Measurements from ENCODE around the gene MARVELD1. TPM values are rescaled to one million over a fixed set of nuclear protein-coding genes. Genes with fewer than 3 reads are reported as not detected.

The MARVELD1 gene
- total RNA-seq, 1 donor from 2014 or later, result 24.8 TPM

- DNase-seq, result no peak
Measured at GRCh38 chr10:97723001-97723400, 9.5 kb downstream of the MARVELD1 start.

GRCh38 chr10:97724341-97724941, 10.9 kb downstream of the MARVELD1 start:
- no peak for DNase-seq

DNA sequence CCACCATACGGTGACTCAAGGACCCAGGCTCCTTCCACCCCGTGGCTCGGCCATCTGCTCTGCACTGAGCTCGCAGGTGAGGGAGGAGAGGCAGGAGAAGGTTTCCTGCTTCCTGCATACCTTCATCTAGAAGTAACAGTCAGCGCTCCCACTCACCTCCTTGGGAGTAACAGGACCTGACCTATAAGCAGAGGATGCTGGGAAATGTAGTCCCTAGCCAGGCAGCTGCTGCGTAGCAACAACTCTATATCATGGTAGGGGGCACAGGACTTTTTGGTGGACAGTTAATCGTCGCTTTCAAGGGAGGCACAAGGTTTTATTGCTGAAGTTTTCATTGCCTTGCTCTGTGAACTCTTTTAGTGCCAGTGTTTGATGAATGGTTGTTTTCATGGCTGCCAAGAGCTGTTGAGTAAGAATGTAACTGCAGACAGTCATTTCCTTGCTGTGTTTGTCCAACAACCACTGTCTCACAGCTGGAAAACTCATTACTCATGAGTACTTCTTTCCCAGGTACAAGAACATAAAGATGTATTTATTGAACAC, 13.2 kb downstream of the MARVELD1 start:
- peak; percentile 63 for DNase-seq

DNA sequence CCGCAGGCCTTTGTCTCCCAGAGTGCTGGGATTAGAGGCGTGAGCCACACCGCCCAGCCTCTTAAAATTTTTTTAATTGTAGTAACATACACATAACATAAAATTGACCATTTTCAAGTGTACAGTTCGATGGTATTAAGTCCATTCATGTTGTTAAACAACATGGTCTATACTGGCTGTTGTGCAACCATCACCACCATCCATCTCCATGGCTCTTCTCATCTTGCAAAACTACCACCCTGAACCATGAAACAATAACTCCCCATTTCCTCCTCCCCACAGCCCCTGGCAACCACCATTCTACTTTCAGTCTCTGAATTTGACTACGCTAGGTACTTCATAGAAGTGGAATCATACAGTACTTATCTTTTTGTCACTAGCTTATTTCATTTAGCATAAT, 15.5 kb downstream of the MARVELD1 start:
- no peak for DNase-seq

DNA sequence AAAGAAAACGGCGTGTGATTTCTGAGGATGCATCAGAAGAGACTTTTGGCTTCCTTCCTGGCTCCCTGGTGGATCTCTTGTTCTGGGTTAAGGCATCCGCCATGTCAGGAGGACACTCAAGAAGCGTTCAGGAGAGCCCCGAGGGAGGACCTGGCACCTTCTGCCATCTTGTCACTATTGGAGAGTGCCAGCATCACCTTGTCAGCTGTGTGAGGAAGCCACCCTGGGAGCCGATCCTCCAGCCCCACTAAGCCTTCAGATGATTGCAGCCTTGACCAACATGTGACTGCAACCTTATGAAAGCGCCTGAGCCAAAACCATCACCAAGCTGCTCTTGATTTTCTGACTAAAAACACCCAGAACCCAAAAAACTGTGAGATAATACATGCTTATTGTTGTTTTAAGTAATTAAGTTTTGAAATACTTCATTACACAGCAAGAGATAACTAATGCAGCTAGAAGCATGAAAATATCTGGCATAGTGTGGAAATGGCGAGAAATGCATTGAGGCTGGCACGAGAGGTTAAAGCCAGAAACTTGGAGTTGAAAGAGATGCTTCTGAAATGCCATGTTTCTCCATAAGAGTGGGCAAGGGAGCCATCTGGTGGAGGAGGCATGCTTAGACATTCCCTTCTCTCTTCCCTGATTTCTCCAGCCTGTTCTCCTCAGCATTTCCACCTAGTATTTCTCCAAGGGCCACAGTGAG, 18.0 kb downstream of the MARVELD1 start:
- peak; percentile 93 for DNase-seq

DNA sequence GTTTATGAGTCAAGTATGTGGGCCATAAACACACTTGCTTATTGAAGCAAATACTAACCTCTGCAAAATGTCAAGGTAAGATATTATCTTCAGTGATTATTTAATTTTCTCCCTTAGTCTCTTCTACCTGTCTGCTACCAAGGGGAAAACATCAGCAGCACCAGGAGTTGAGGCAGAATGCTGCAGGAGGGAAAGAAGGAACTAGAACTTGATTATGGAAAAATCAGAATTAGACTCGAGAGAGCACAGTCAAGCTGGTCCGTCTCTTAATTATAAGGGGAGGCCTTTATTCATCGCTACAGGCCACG, 18.5 kb downstream of the MARVELD1 start:
- no peak for DNase-seq

DNA sequence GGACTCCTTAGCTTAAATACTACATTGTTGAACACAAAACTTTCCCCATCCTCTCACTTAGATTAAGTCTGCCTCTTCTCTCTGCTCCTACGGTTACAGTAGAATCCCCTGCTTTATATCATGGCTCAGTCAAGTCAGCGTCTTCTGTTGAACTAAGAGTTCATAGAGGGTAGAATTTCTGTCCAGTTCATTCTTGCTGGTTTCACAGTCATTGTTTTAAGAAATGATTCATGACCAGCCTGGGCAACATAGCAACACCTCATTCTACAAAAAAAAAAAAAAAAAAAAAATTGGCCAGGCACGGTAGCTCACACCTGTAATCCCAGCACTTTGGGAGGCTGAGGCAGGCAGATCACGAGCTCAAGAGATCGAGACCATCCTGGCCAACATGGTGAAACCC, 19.7 kb downstream of the MARVELD1 start:
- no peak for DNase-seq

DNA sequence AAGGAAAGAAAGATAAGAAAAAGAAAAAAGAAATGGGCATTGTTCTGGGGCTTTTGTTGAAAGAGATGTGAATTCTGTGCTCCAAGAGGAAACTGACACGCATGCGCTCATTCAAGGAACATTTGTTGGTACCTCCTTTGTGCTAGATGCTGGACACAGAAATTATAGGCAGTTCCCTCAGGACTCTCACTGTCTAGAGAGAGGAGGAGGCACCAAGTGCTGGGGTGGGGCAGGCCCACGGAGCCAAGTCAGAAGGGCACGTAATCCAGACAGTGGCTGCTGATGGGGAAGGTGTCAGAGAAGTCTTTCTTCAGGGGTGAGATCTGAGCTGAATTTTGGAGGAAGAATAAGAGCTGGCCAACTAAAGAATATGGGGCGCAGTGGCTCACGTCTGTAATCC, 20.5 kb downstream of the MARVELD1 start:
- DNase-seq, result no peak

DNA sequence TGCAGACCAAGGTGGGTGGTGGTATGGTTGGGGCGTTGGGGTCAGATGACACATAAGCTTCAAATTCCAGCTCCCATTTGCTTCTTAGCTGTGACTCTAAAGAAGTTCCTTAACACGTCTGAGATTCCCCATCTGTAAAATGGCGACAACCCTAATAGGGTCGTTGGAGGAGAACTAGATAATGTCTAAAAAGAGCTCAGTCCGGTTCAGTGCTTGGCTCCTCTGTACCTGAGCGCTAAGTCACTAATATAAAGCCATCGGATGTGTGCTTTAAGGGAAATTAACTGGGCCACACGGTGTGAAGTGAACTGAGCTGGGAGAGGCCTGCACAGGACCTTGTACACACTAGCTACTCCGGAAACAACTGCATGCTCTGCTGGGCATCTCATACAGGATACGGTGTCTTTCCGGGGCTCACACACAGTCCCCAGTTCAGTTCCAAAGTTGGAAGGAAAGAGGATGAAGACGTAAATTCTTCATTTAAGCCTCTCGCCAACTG, 22.9 kb downstream of the MARVELD1 start:
- no peak for DNase-seq

DNA sequence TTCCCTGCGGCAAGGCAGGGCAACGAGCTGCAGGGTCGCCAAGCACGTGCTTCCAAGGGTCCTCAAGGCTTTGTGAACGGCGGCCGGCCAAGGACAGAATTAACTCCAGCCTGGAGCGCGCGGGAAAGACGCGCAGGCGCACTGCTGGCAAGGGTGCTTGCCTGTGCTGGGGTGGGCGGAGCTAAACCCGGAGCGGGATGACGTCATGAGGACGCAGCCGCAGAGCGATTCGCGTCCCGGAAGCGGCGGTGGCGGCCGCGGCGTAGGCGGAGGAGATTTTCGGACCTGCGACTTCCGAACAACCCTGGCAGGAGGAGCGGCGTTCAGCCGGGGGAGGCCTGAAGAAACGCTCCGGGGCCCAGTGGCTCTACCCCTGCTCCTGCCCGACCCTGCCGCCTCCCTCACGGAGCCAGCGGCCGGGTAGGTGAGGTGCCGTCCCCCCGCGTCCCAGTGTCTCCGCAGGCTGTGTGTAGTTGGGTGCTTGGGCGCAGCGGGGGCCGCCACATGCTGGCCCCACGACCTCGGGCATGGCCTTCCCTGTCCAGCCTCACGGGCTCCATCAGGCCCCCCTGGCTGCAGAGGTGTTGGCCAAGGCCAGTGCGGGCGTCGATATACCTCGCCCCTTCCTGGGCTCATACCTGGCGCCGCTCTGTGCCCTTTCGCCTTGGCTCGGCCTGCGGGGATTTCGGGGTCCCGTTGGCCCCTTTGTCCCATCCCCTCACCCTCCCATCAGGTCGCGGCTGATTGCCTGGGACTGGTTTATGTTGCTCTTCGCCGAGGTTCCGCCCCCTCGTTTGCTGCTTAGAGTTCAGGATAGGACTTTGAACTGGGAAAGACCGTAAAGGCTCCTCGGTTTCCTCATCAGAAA, 23.6 kb downstream of the MARVELD1 start, which contains the start of gene ZFYVE27:
ZFYVE27 (plus strand) TSS at position 227 of the 868 bp plus-strand sequence. CDS start 1,350 bp downstream, outside the sequence.
- peak; percentile 99 for DNase-seq

- no peak for DNase-seq
Measured at GRCh38 chr10:97737770-97738265, 24.3 kb downstream of the MARVELD1 start.

- DNase-seq, result no peak
Measured at GRCh38 chr10:97738616-97739015, 25.1 kb downstream of the MARVELD1 start.

GRCh38 chr10:97740613-97741012, 27.1 kb downstream of the MARVELD1 start:
- DNase-seq, result no peak

- DNase-seq, result no peak
Measured at GRCh38 chr10:97743169-97743943, 29.8 kb downstream of the MARVELD1 start.

DNA sequence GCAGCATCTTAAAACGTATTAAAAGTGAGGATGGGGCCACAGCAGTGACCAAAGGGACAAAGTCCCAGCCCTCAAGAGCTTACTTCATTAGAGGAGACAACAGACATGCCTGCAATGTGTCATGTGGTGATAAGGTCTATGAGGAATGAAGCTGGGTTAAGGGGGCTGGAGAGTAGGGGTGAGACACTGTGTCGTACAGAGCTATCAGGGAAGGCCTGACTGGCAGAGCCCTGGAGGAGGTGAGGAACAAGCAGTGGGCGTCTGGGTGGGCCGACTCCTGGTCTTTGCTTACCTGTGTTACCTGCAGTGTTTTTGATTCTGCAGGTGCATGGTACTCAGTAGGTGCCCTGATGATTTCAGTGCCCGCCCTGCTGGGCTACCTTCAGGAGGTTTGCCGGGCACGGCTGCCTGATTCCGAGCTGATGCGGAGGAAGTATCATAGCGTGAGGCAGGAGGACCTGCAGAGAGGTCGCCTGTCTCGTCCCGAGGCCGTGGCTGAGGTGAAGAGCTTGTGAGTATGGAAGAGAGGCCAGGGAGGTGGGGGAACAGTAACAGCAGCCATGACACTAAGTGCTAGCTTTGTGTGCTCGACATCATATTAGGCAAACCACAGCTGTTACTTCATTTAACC, 31.0 kb downstream of the MARVELD1 start:
- DNase-seq, result no peak

DNA sequence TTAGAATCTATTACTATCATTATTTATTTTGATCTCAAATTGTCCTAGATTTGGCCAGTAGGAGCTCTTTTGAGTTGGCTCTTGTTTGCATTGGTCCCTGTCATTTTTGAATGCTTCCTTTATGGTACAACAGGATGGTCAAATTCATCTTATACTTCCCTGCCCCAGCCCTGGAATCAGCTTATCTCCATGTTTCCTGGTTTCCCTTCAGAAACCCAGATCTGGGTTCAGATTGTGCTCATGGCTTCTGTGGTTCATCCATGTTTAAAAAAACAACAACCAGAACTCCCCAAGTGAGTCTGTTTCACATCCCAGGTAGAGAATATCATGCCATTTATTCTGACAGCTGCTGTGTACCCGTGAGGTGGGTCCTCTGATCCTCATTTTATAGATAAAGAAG, 34.0 kb downstream of the MARVELD1 start:
- no peak for DNase-seq

GRCh38 chr10:97748116-97748515, 34.6 kb downstream of the MARVELD1 start:
- no peak for DNase-seq

DNA sequence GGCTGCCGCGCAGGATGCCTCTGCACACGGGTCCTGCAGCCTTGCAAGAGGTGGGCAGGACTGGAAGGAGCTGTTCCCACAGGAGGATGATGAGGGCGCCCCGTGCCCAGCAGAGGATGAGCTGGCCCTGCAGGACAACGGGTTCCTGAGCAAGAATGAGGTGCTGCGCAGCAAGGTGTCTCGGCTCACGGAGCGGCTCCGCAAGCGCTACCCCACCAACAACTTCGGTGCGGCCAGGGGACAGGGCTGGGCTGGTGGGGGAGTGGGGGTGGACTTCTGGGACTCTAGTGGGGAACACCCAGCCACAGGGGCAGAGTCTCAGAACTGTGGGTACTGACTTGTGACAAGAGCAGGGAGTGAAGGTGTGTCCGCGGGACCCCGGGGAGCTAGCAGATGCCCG, 39.4 kb downstream of the MARVELD1 start:
- DNase-seq, result no peak

GRCh38 chr10:97754726-97755125, 41.2 kb downstream of the MARVELD1 start:
- DNase-seq, result no peak

DNA sequence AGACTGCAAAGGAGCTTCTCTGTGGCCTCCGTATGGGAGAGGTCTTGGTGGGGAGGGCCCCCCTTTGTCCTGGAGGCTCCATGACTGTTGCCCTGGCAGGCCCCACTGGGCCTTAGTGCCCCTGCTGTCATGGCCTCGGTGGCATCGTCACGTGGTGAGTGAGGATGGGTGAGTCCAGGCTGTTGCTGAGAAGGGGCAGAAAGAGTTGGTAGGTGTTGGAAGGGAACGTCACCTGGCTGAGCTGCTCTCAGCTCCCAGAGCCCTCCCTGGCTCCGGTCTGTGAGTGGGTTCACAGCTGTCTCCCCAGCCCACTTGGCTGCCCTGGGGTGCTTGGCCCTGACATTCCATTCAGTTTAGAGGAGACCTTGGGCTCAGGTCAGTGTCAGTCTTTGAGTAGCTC, 42.2 kb downstream of the MARVELD1 start:
- no peak for DNase-seq

GRCh38 chr10:97757471-97757870, 43.9 kb downstream of the MARVELD1 start:
- DNase-seq, result no peak

Measured in tongue (tissue), 2 donors.